Measurements from ENCODE around the gene NKX1-1. TPM values are rescaled to one million over a fixed set of nuclear protein-coding genes. Genes with fewer than 3 reads are reported as not detected.
"Not testable (repeated sequence)": the region's sequence is repeated elsewhere in the genome, so short reads cannot be mapped to it uniquely, and the experiment has no call there.

The NKX1-1 gene
- total RNA-seq, 1 donor, result not detected

DNA sequence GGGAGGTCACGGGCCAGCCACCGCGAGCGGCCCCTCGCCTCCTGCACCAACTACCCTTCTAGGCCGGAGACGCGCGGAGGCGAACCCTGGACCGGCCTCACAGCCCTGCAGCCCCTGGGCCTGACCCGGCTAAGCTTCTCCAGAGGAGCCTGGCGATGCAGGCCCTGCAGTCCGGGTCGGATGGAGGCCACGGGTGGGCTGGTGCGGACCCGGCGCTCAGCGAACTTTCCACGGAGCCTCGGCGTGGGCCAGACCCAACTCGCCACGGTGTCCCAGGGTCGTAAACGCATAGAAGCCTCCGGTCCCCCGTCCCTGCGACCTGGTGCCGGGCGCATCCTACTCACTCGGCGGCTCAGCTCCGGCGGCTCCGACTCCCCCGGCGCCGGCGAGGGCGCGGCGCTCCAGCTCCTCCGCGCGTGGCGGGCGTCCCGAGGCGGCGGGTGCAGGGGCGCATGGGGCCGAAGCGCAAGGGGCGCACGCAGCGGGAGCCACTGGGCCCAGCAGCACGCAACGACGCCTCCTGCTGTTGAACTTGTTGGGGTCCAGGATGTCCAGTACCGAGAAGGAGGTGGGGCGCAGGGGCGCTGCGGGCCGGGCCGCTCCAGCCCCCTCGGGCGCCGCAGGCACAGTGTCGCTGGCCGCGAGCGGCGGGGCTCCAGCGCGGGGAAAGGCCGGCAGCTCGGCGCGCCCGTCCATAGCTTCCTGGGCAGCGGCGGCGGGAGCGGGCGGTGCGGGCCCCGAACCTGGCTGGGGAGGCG, 427 bp downstream of the NKX1-1 start:
- no peak for DNase-seq (ENCODE audit: low read depth in 2 of 3, low spot score in 2 of 3)

DNA sequence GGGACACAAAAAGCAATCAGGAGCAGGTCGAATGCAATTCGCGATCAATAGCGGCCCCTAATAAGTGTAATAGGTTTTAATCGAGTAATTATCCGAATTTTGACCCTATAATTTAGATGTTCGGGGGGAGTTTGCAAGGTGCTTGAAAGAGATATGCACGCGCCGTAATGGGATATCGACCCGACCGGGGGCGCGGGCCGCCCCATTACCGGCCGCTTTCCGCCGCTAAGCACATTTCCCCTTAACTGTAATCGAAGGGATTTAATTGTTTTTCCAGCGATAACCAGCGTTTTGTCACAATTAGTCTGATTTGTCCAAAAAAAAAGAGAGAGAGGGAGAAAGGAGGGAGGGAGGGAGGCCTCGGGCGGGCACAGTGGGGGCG, 997 bp downstream of the NKX1-1 start:
- DNase-seq (ENCODE audit: low read depth in 2 of 3, low spot score in 2 of 3), result no peak

GRCh38 chr4:1404573-1405253, 1.5 kb downstream of the NKX1-1 start:
- DNase-seq (ENCODE audit: low read depth in 2 of 3, low spot score in 2 of 3), result no peak

DNA sequence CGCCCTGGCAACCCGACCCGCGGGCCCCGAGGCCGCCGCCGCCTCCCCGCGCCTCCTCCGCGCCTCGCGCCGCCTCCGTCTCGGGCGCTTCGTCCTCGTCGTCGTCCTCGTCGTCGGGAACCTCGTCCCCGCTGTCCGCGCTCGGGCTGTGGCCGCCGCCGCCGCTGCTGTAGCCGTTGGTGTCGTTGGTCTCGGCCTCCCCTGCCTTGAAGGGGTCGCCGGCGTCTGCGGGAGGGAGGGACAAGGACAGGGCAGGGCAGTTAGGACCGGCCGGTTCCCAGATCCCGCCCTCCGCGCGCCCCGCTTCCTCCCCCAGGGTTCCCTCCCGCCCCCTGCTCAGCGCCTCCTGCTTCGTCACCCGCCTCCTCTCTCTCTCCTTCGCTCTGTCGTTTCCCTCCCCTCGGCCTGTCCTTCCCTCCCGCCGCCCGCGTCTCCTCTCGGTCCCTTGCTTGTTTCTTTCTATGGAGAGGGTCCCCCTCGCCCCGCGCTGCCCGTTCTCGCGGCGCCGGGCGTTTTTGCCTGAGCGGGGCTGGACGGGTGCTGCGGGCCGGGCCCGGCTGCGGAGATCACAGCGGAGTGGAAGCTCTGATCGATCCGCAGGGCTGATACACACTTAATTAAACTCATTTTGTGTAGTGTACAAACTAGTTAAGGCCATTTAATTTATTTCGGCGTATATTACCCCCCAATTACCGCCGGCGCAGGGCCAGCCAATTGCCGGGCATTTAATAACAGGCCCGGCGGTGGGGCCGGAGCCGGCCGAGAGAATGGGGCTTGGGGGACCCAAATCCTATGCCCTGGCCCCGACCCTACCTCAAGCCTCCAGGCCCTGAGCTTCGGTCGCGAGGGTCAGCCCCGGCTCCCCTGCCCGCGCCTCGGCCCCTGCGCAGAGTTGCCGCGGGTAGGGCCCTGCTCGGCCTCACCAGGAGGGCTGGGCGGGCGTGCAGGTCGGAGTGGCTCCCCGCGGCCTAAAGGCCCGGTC, 2.4 kb downstream of the NKX1-1 start:
- no peak for DNase-seq (ENCODE audit: low read depth in 2 of 3, low spot score in 2 of 3)

- DNase-seq (ENCODE audit: low read depth in 2 of 3, low spot score in 2 of 3), result no peak
Observed at GRCh38 chr4:1403177-1403583, 3.1 kb downstream of the NKX1-1 start.

DNA sequence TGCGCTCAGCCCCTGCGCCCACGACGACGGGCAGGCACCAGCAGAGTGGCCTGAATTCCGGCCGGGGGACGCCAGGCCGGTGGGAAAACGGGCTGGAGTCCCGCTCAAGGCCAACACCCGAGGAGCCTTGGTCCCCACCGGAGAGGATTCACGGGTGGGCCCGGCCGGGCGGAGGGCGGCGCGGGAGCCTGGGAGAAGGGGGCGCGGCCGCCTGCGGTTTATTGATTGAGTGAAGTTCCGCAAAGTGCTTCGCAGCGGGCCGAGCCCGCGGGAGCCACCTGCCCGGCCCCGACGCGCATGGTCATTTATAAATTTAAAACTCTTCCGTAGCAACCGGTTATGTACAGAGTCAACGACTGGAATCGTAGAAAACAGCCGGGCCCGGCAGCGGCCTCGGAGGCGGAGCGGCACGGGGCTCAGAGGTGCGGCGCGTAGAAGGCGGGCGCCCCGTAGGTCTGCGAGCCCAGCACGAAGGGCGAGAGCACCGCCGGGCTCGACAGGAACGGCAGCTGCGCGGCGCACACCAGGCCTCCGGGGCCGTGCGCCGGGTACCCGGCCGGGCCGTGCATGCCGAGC, 3.6 kb downstream of the NKX1-1 start:
- DNase-seq (ENCODE audit: low read depth in 2 of 3, low spot score in 2 of 3), result no peak

DNA sequence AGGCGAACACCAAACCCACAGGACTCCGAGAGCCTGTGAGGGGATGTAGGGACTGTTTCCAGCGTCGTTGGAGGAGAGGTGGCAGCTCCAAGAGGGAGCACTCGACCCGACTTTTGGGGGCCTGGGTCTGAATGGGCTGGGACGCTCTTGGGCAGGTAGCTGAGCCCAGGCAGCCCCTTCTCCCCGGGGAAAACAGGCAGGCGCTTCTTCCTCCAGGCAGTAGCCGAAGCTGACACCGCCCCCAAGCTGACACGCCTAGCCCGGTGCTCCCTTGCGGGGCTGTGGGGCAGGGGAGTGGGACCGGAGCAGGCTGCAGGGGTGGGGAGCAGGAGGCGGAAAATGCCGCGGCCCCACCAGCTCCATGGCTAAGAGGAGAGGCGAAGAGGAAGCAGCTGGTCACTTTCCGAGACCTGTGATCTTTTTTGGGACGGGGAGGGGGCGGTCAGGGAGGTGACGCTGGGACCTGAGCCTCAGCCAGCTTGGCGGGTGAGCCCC, 4.2 kb downstream of the NKX1-1 start:
- no peak for DNase-seq (ENCODE audit: low read depth in 2 of 3, low spot score in 2 of 3)

- no peak for DNase-seq (ENCODE audit: low read depth in 2 of 3, low spot score in 2 of 3)
Observed at GRCh38 chr4:1401409-1402020, 4.7 kb downstream of the NKX1-1 start.

GRCh38 chr4:1400831-1401408, 5.3 kb downstream of the NKX1-1 start:
- DNase-seq (ENCODE audit: low read depth in 2 of 3, low spot score in 2 of 3), result no peak

GRCh38 chr4:1400191-1400805, 5.9 kb downstream of the NKX1-1 start:
- no peak for DNase-seq (ENCODE audit: low read depth in 2 of 3, low spot score in 2 of 3)

DNA sequence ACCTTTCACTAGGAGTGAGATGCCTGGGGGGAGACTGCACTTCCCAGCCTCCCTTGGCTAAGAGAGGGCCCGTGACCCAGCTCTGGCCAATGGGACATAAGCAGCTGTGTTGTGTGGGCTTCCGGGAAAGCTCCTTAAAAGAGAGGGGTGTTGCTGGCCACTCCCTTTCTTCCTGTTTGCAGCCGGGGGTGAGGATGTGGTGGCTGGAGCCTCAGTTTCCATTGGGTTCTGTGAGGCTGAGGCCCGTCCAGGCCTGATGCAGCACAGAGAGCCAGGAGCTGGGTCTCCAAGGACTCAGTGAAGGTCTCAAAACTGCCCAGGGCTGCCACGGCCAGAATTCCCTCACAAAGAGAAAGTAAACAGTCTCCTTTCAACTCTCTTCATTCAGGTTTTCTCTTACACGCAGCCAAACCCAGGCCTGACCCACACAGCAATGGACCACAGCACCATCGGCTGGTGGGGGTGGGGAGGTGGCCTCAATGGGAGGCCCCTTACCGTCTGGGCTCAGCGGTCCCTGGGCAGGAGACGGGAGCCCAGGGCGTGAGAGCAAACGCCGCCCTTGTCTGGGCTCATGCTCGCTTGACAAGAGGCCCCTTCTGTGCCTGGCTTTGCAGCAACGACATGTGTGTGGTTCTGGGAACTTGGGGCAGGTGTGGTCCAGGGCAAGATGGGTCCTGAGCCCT, 6.6 kb downstream of the NKX1-1 start:
- no peak for DNase-seq (ENCODE audit: low read depth in 2 of 3, low spot score in 2 of 3)

DNA sequence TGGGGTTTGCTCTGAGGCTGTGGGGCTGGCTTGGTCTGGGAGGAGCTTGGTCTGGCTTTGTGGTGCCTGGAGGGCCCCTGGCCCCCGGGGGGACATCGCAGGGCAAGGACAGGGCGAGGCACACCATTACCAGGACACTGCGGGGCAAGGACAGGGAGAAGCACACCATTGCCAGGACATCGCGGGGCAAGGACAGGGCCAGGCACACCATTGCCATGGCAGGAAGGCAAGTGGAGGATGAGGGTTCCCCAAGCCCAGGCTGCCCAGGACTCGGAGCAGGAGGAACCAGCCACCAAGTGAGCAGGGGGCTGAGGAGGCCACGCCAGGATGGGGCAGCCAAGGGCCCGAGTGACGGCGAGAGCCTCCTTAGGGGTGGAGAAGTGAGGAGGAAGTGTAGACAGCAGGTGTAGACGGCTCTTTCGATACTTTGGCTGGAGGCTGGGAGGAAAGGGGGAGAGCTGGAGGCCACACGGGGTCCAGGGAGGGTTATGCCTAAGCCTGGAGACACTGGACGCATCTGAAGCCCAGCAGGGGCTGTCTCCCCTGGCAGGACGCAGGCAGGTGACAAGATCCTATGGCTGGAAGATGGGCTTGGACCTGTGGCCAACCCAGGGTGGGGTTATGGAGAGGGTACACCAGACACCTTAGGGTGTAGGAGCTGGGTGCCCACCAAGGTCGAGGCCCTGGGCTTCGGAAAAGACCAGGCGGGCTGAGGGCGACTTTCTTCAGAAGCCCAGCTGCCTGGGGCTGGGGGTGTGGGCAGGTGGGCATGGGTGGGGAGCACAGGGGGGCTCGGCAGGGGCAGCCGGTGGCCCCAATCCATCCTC, 7.3 kb downstream of the NKX1-1 start:
- DNase-seq (ENCODE audit: low read depth in 2 of 3, low spot score in 2 of 3), result no peak

GRCh38 chr4:1396806-1397455, 9.3 kb downstream of the NKX1-1 start:
- no peak for DNase-seq (ENCODE audit: low read depth in 2 of 3, low spot score in 2 of 3)

- no peak for DNase-seq (ENCODE audit: low read depth in 2 of 3, low spot score in 2 of 3)
Observed at GRCh38 chr4:1395941-1396805, 10.1 kb downstream of the NKX1-1 start.

GRCh38 chr4:1395389-1395820, 10.8 kb downstream of the NKX1-1 start:
- not testable (repeated sequence) for DNase-seq (ENCODE audit: low read depth in 2 of 3, low spot score in 2 of 3)

Measured in hematopoietic multipotent progenitor cell (in vitro differentiated cells).